GM10266 (cell line): ENCODE measurements around the gene MACROD2.

Source experiments
- DNase-seq: peaks from one replicate; pipeline ENCODE4 v3.0.0; 2012; ENCODE audit errors: extremely low spot score
- CTCF ChIP-seq: IDR thresholded peaks from 2 replicates; pipeline ENCODE4 v1.5.1; 2012; ENCODE audit warnings: mild to moderate bottlenecking, low read depth; ENCODE audit not compliant: control insufficient read depth, insufficient read depth; ENCODE audit errors: missing control alignments

MACROD2 gene

GRCh38 chr20:14848806-14849205 lies 853.5 kb downstream of the MACROD2 start:
- TF ChIP-seq CTCF, result no peak
- no peak for DNase-seq

GRCh38 chr20:14853079-14853478 lies 857.8 kb downstream of the MACROD2 start:
- TF ChIP-seq CTCF, result no peak
- no peak for DNase-seq

GRCh38 chr20:14855171-14855570 lies 859.9 kb downstream of the MACROD2 start:
- DNase-seq, result no peak
- no peak for TF ChIP-seq CTCF

GRCh38 chr20:14859627-14860026 lies 864.3 kb downstream of the MACROD2 start:
- no peak for TF ChIP-seq CTCF
- no peak for DNase-seq

GRCh38 chr20:14860410-14860814 lies 865.1 kb downstream of the MACROD2 start:
- no peak for TF ChIP-seq CTCF
- DNase-seq, result no peak

- no peak for TF ChIP-seq CTCF
- DNase-seq, result no peak
These were observed 865.8 kb downstream of the MACROD2 start for GRCh38 chr20:14861028-14861699.

- DNase-seq, result no peak
- no peak for TF ChIP-seq CTCF
These were observed 869.9 kb downstream of the MACROD2 start for GRCh38 chr20:14865169-14865568.
